Endothelial cell of umbilical vein (primary cell): ENCODE results near the gene NUP43.
"Not testable (repeated sequence)": the region's sequence is repeated elsewhere in the genome, so short reads cannot be mapped to it uniquely, and the experiment has no call there.

Experiments used
- EZH2 ChIP-seq: IDR thresholded peaks from 2 replicates; pipeline ENCODE4 v1.6.1; 2012; ENCODE audit warnings: borderline replicate concordance, low read depth, mild to moderate bottlenecking, moderate library complexity, low read length, inconsistent platforms; ENCODE audit not compliant: severe bottlenecking
- FOS ChIP-seq: IDR thresholded peaks from 2 replicates; pipeline ENCODE4 v1.6.1; 2011; ENCODE audit warnings: mild to moderate bottlenecking, low read length, moderate library complexity, borderline replicate concordance; ENCODE audit not compliant: insufficient read depth
- GATA2 ChIP-seq: IDR thresholded peaks from 2 replicates; pipeline ENCODE4 v1.7.0; 2011; ENCODE audit warnings: low read depth, mild to moderate bottlenecking, moderate library complexity, mixed read lengths, low read length; ENCODE audit not compliant: insufficient read length, insufficient read depth
- MYC ChIP-seq: IDR thresholded peaks from one replicate; pipeline ENCODE4 v1.6.1; 2011; ENCODE audit warnings: mild to moderate bottlenecking, low read depth, low read length
- POLR2A ChIP-seq: IDR thresholded peaks from 2 replicates; pipeline ENCODE4 v1.6.1; 2012; ENCODE audit warnings: low read depth, mild to moderate bottlenecking, control low read depth, low read length
- POLR2AphosphoS5 ChIP-seq: IDR thresholded peaks from 2 replicates; pipeline ENCODE4 v1.6.1; 2012; ENCODE audit warnings: low read depth, mild to moderate bottlenecking, control low read depth, low read length, moderate library complexity; ENCODE audit not compliant: insufficient read depth
- TF ChIP-seq, protein P1 (sequence below), 2 donors: IDR thresholded peaks; 1 replicate in 1 of 2; 2 replicates in 1 of 2; pipeline ENCODE4 v1.5.1; 2011; ENCODE audit warnings: low read length in 2 of 2, mild to moderate bottlenecking in 2 of 2, moderate library complexity in 2 of 2, control low read depth in 1 of 2, inconsistent platforms in 1 of 2, low read depth in 1 of 2; ENCODE audit not compliant: insufficient read depth in 1 of 2; ENCODE audit errors: extremely low read depth in 1 of 2
- TF ChIP-seq, protein P2 (sequence below): IDR thresholded peaks from 2 replicates; pipeline ENCODE4 v1.6.1; 2011; ENCODE audit not compliant: insufficient read depth, insufficient read length

DNA sequence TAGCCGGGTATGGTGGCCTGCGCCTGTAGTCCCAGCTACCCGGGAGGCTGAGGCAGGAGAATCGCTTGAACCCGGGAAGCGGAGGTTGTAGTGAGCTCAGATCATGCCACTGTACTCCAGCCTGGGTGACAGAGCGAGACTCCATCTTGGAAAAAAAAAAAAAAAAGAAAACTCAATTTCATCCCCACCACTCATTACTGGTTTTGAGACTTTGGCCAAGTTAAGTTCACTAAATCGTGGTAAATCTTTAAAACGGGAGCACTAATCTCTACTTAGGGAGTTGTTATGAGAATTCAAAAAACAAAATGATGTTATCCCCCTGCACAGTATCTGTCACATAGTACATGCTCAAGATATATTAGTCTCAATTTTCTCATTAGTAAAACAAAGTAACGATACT lies 1.1 kb downstream of the NUP43 start:
- TF ChIP-seq, protein P1, sequence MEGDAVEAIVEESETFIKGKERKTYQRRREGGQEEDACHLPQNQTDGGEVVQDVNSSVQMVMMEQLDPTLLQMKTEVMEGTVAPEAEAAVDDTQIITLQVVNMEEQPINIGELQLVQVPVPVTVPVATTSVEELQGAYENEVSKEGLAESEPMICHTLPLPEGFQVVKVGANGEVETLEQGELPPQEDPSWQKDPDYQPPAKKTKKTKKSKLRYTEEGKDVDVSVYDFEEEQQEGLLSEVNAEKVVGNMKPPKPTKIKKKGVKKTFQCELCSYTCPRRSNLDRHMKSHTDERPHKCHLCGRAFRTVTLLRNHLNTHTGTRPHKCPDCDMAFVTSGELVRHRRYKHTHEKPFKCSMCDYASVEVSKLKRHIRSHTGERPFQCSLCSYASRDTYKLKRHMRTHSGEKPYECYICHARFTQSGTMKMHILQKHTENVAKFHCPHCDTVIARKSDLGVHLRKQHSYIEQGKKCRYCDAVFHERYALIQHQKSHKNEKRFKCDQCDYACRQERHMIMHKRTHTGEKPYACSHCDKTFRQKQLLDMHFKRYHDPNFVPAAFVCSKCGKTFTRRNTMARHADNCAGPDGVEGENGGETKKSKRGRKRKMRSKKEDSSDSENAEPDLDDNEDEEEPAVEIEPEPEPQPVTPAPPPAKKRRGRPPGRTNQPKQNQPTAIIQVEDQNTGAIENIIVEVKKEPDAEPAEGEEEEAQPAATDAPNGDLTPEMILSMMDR (IDR thresholded peaks at IDR 0.05; ENCODE audit: extremely low read depth in 1 of 2, insufficient read depth in 1 of 2, low read depth in 1 of 2, low read length in 2 of 2) = not testable (repeated sequence)
- not testable (repeated sequence) for TF ChIP-seq POLR2AphosphoS5, POLR2A, FOS, EZH2, MYC, GATA2
- TF ChIP-seq, protein P2, sequence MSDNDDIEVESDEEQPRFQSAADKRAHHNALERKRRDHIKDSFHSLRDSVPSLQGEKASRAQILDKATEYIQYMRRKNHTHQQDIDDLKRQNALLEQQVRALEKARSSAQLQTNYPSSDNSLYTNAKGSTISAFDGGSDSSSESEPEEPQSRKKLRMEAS = not testable (repeated sequence)
